Measurements from ENCODE around the gene SSH2.

- TF ChIP-seq, protein P1, sequence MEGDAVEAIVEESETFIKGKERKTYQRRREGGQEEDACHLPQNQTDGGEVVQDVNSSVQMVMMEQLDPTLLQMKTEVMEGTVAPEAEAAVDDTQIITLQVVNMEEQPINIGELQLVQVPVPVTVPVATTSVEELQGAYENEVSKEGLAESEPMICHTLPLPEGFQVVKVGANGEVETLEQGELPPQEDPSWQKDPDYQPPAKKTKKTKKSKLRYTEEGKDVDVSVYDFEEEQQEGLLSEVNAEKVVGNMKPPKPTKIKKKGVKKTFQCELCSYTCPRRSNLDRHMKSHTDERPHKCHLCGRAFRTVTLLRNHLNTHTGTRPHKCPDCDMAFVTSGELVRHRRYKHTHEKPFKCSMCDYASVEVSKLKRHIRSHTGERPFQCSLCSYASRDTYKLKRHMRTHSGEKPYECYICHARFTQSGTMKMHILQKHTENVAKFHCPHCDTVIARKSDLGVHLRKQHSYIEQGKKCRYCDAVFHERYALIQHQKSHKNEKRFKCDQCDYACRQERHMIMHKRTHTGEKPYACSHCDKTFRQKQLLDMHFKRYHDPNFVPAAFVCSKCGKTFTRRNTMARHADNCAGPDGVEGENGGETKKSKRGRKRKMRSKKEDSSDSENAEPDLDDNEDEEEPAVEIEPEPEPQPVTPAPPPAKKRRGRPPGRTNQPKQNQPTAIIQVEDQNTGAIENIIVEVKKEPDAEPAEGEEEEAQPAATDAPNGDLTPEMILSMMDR (IDR thresholded peaks at IDR 0.05), result no peak
- no peak for TF ChIP-seq POLR2A (IDR thresholded peaks at IDR 0.05)
These were observed 308.3 kb downstream of the SSH2 start for GRCh38 chr17:29621751-29622194.

Data from thyroid gland (tissue), 4 donors.